ENCODE results near the gene NSUN2.

The NSUN2 gene

DNA sequence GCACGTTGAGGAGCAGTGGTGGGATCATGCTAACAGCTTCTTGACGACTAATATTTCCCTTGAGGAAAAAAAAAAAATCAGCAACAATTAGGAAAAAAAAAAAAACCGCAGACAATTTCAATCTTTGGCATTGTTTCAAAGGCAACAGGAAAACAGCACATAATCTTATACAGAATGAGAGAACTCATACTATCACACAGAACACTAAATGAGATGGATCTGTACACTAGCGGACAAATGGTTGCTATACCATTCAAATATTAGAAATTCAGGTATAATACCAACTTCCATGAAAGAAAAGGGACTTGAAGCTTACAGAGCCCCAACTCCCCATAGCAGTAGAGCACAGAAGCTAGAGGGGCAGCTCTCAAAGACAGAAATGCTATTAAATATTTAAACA lies 9.6 kb downstream of the NSUN2 start:
- peak; percentile 21 for TF ChIP-seq SETDB1 (IDR thresholded peaks at IDR 0.05; ENCODE audit: insufficient read length, low read length)
- TF ChIP-seq, protein P1, sequence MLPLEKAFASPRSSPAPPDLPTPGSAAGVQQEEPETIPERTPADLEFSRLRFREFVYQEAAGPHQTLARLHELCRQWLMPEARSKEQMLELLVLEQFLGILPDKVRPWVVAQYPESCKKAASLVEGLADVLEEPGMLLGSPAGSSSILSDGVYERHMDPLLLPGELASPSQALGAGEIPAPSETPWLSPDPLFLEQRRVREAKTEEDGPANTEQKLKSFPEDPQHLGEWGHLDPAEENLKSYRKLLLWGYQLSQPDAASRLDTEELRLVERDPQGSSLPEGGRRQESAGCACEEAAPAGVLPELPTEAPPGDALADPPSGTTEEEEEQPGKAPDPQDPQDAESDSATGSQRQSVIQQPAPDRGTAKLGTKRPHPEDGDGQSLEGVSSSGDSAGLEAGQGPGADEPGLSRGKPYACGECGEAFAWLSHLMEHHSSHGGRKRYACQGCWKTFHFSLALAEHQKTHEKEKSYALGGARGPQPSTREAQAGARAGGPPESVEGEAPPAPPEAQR (tag by site-specific recombination; IDR thresholded peaks at IDR 0.05) = no peak
- no peak for TF ChIP-seq MYNN (tag by site-specific recombination; IDR thresholded peaks at IDR 0.05; ENCODE audit: borderline replicate concordance)
- TF ChIP-seq ZNF473 (tag by site-specific recombination; IDR thresholded peaks at IDR 0.05) = no peak
- no peak for TF ChIP-seq ZFP41 (tag by site-specific recombination; IDR thresholded peaks at IDR 0.05; ENCODE audit: borderline replicate concordance)
- no peak for TF ChIP-seq TSHZ1 (tag by site-specific recombination; IDR thresholded peaks at IDR 0.05; ENCODE audit: borderline replicate concordance)
- no peak for TF ChIP-seq ZNF274 (IDR thresholded peaks at IDR 0.05; ENCODE audit: low read length)
- peak; percentile 88; the same call in 1 of the 2 replicates for TF ChIP-seq ZNF274 (tag by site-specific recombination; IDR thresholded peaks at IDR 0.05; ENCODE audit: borderline replicate concordance)
- CTCF ChIA-PET = interaction anchor here (0.7 kb wide), 1 partner anchor 1851 kb away, joined by 4 read pairs; no protein-coding TSS in a partner anchor
- no peaks in the 10 kb centered on the region for H3K9me3 ChIP-seq (ENCODE audit: control insufficient read depth, insufficient read depth, low read depth, low read length)
- H3K4me3 ChIP-seq (ENCODE audit: low read depth, low read length) = no peak overlapping the region
- H3K4me1 ChIP-seq (ENCODE audit: control insufficient read depth, insufficient read depth, low read length) = no peaks in the 10 kb centered on the region
- no peak overlapping the region for H3K27ac ChIP-seq (ENCODE audit: extremely low read depth, low read depth, low read length)
- POLR2A ChIA-PET = interaction anchor here (0.6 kb wide), 3 partner anchors 95 to 359 kb away, joined by 3 to 4 read pairs (median 4); no protein-coding TSS in a partner anchor
- peaks cover 82 to 94% of the 10 kb centered on the region in 2 experiments for H3K36me3 ChIP-seq (ENCODE audit: control insufficient read depth in 2 of 2, insufficient read depth in 1 of 2, low read length in 2 of 2)

GRCh38 chr5:6616632-6617031 lies 16.2 kb downstream of the NSUN2 start:
- ChIA-PET POLR2A (no interaction called here), CTCF (interaction anchor here (0.9 to 1.0 kb wide), 2 partner anchors 15 to 129 kb away, joined by 3 read pairs; no protein-coding TSS in a partner anchor)
- no peak overlapping the region for H3K27ac ChIP-seq (ENCODE audit: extremely low read depth, low read depth, low read length)
- TF ChIP-seq ZBTB20 (tag by site-specific recombination; IDR thresholded peaks at IDR 0.05) (no peak), ZSCAN16 (tag by site-specific recombination; IDR thresholded peaks at IDR 0.05) (no peak), ZNF157 (tag by site-specific recombination; IDR thresholded peaks at IDR 0.05) (no peak), OSR2 (tag by site-specific recombination; IDR thresholded peaks at IDR 0.05) (no peak), ZNF148 (tag by site-specific recombination; IDR thresholded peaks at IDR 0.05; ENCODE audit: borderline replicate concordance) (no peak), ZNF169 (tag by site-specific recombination; IDR thresholded peaks at IDR 0.05) (no peak), HOXC10 (CRISPR knock-in tag; IDR thresholded peaks at IDR 0.05) (no peak), ZNF843 (tag by site-specific recombination; IDR thresholded peaks at IDR 0.05) (no peak), ZNF692 (tag by site-specific recombination; IDR thresholded peaks at IDR 0.05) (no peak), ZNF416 (tag by site-specific recombination; IDR thresholded peaks at IDR 0.05) (no peak)
- TF ChIP-seq, protein P2, sequence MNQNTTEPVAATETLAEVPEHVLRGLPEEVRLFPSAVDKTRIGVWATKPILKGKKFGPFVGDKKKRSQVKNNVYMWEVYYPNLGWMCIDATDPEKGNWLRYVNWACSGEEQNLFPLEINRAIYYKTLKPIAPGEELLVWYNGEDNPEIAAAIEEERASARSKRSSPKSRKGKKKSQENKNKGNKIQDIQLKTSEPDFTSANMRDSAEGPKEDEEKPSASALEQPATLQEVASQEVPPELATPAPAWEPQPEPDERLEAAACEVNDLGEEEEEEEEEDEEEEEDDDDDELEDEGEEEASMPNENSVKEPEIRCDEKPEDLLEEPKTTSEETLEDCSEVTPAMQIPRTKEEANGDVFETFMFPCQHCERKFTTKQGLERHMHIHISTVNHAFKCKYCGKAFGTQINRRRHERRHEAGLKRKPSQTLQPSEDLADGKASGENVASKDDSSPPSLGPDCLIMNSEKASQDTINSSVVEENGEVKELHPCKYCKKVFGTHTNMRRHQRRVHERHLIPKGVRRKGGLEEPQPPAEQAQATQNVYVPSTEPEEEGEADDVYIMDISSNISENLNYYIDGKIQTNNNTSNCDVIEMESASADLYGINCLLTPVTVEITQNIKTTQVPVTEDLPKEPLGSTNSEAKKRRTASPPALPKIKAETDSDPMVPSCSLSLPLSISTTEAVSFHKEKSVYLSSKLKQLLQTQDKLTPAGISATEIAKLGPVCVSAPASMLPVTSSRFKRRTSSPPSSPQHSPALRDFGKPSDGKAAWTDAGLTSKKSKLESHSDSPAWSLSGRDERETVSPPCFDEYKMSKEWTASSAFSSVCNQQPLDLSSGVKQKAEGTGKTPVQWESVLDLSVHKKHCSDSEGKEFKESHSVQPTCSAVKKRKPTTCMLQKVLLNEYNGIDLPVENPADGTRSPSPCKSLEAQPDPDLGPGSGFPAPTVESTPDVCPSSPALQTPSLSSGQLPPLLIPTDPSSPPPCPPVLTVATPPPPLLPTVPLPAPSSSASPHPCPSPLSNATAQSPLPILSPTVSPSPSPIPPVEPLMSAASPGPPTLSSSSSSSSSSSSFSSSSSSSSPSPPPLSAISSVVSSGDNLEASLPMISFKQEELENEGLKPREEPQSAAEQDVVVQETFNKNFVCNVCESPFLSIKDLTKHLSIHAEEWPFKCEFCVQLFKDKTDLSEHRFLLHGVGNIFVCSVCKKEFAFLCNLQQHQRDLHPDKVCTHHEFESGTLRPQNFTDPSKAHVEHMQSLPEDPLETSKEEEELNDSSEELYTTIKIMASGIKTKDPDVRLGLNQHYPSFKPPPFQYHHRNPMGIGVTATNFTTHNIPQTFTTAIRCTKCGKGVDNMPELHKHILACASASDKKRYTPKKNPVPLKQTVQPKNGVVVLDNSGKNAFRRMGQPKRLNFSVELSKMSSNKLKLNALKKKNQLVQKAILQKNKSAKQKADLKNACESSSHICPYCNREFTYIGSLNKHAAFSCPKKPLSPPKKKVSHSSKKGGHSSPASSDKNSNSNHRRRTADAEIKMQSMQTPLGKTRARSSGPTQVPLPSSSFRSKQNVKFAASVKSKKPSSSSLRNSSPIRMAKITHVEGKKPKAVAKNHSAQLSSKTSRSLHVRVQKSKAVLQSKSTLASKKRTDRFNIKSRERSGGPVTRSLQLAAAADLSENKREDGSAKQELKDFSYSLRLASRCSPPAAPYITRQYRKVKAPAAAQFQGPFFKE (tag by site-specific recombination; IDR thresholded peaks at IDR 0.05; ENCODE audit: borderline replicate concordance) = no peak
- TF ChIP-seq, protein P3, sequence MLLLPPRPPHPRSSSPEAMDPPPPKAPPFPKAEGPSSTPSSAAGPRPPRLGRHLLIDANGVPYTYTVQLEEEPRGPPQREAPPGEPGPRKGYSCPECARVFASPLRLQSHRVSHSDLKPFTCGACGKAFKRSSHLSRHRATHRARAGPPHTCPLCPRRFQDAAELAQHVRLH (tag by site-specific recombination; IDR thresholded peaks at IDR 0.05) = no peak

More at GRCh38 chr5:6616632-6617031, 16.2 kb downstream of the NSUN2 start:
- Histone ChIP-seq H3K9me3 (ENCODE audit: control insufficient read depth, insufficient read depth, low read depth, low read length) (no peaks in the 10 kb centered on the region), H3K36me3 (ENCODE audit: control insufficient read depth in 2 of 2, insufficient read depth in 1 of 2, low read length in 2 of 2) (peaks cover 81 to 94% of the 10 kb centered on the region in 2 experiments), H3K4me3 (ENCODE audit: low read depth, low read length) (no peak overlapping the region), H3K4me1 (ENCODE audit: control insufficient read depth, insufficient read depth, low read length) (no peaks in the 10 kb centered on the region)
